Stimulated activated CD8-positive, alpha-beta memory T cell treated with anti-CD3 and anti-CD28 coated beads, Interleukin-4, amount 100 ng/mL, for 24 hours (primary cell): ENCODE data around the gene ATAD3B.
"Not testable (repeated sequence)": the region's sequence is repeated elsewhere in the genome, so short reads cannot be mapped to it uniquely, and the experiment has no call there.

Experiments
- DNase-seq: peaks from one replicate; pipeline ENCODE4 v3.0.0-alpha.2; 2020; ENCODE audit warnings: low read depth

ATAD3B gene

GRCh38 chr1:1481811-1482210, 10.2 kb downstream of the ATAD3B start:
- not testable (repeated sequence) for DNase-seq

DNA sequence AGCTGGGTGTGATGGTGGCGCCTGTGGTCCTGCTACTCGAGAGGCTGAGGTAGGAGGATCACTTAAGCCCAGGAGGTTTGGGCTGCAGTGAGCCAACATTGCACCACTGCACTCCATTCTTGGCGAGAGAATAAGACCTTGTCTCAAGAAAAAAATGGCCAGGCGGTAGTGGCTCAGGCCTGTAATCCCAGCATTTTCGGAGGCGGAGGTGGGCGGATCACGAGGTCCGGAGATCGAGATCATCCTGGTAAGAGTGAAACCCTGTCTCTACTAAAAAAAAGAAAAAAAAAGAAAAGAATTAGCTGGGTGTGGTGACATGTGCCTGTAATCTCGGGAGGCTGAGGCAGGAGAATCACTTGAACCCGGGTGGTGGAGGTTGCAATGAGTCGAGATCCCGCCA, 11.3 kb downstream of the ATAD3B start:
- DNase-seq = no peak

DNA sequence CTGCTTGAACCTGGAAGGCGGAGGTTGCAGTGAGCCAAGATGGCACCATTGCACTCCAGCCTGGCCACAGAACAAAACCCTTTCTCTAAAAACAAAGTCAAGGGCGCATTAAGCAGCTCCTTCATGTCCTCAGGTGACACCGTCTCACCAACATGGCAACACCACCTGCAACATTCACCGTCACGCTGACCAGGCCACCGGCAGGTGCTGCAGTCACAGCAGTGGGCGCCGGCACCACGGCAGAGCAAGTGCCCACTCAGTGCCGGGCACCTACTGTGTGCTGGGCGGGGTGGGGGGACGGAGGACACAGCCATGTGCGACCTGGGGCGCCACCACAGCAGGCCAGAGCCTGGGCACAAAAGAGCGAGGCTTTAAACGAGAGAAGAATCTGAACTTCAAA, 12.1 kb downstream of the ATAD3B start:
- no peak for DNase-seq

DNA sequence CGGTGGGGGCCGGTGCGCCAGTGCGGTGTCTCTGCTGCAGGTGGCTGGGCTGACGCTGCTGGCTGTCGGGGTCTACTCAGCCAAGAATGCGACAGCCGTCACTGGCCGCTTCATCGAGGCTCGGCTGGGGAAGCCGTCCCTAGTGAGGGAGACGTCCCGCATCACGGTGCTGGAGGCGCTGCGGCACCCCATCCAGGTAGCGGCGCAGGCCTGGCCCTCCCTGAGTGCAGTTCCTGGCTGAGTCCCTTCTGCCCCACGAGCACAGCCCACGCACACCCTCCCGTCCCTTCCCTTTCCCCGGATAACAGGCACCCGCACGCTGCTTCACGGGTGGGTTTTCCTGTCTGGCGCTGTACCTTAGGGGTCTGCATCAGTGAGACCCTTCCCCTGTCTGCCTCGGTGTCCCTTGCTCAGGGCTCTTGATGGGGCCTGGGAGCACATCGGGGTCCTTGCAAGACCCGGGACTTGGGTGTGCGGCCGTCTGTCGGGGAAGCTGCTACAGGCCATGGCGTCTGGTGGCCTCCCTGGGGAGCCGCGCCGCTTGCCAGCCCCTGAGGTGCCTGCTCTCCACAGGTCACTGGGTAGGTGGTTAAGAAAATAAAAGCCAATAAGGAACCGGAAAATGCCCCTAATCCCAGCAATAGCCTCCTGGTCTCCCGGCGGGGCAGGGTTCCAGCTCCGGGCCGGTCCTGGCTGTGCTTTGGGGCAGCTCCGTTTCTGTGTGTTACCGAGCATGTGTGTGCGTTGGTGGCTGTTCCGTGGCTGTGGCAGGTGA, 13.6 kb downstream of the ATAD3B start:
- not testable (repeated sequence) for DNase-seq

DNA sequence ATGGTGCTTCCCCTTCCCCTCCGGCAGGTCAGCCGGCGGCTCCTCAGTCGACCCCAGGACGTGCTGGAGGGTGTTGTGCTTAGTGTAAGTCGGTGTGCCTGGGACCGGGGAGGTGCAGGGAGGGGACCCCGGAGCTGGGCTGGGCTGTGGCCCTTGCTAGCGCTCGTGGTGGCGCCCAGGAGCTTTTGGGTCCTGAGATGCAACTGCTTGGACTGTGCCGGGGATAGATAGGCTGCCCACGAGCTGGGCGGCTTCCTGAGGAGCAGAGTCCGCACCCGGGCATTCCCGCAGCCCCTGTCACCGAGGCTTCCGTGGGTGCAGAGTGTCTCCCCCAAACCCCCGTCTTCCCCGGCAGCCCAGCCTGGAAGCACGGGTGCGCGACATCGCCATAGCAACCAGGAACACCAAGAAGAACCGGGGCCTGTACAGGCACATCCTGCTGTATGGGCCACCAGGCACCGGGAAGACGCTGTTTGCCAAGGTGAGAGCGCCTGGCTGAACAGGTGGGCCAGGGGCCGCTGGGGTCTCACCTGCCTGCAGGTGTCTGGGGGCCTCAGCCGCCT, 14.3 kb downstream of the ATAD3B start:
- DNase-seq = not testable (repeated sequence)

GRCh38 chr1:1487701-1488100, 16.1 kb downstream of the ATAD3B start:
- DNase-seq = no peak

- no peak for DNase-seq
These were observed 17.7 kb downstream of the ATAD3B start for GRCh38 chr1:1489231-1489630.

GRCh38 chr1:1489861-1490260, 18.3 kb downstream of the ATAD3B start:
- DNase-seq = no peak

- DNase-seq = no peak
These were observed 19.2 kb downstream of the ATAD3B start for GRCh38 chr1:1490633-1491230.

DNA sequence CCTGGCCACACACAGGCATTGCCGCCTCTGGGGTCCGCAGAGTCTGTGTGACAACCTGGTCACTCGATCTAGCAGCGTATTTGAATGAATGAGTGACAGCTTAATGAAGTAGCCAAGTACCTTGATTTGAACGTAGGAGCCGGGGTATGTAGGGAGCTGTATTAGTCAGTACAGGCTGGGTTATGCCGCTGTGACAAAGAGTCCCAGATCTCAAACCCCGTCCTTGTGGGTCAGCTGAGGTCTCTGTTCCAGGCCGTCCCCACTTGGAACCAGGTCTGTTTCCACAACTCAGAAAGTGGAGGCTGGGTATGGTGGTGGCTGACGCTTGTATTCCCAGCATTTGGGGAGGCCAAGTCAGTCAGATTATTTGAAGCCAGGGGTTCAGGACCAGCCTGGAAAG, 20.0 kb downstream of the ATAD3B start:
- no peak for DNase-seq

- not testable (repeated sequence) for DNase-seq
These were observed 22.7 kb downstream of the ATAD3B start for GRCh38 chr1:1494311-1494710.

- DNase-seq = not testable (repeated sequence)
These were observed 24.0 kb downstream of the ATAD3B start for GRCh38 chr1:1495461-1495975.

- peak; percentile 43 for DNase-seq
These were observed 33.3 kb downstream of the ATAD3B start for GRCh38 chr1:1504777-1505365.

- DNase-seq = not testable (repeated sequence)
These were observed 33.8 kb downstream of the ATAD3B start for GRCh38 chr1:1505366-1505798.

- DNase-seq = not testable (repeated sequence)
These were observed 34.2 kb downstream of the ATAD3B start for GRCh38 chr1:1505801-1506200.

- no peak for DNase-seq
These were observed 35.7 kb downstream of the ATAD3B start for GRCh38 chr1:1507305-1507704.

DNA sequence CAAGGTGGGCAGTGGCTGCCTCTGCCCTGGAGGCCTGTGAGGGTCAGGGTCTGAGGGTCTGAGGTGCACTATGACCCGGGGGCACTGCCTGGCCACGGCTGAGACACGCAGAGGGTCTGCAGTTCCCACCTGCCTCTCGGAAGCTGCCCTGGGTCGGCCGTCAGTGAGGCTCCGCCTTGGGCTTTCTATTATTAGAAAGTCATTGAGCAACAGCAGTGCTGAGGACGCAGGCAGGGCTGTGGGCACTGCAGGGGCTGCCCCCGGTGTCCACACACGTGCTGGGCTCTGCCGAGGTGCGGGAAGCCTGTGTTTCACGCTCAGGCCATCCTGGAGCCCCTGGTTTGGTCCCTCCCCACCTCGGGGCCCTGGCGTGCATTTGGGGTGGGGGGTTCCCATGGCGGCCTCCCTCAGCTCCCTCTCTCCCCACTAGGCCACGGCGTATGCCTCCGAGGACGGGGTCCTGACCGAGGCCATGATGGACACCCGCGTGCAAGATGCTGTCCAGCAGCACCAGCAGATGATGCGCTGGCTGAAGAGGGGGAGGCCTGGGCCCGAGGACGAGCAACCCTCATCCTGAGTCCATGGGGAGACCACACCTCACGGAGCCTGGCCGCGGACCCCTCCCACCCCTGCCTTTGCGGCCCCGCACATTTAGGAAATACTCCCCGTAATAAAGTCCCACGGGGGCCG, 37.4 kb downstream of the ATAD3B start:
- DNase-seq = not testable (repeated sequence)

GRCh38 chr1:1509465-1509850, 37.9 kb downstream of the ATAD3B start:
- not testable (repeated sequence) for DNase-seq

- no peak for DNase-seq
These were observed 39.5 kb downstream of the ATAD3B start for GRCh38 chr1:1510912-1511532.

- peak; percentile 96 for DNase-seq
These were observed 40.1 kb downstream of the ATAD3B start, which contains the start of gene ATAD3A for GRCh38 chr1:1511533-1512285. Gene ATAD3A, plus strand, starts transcription at chr1:1512162. Its CDS starts 107 bp downstream, at chr1:1512269.

GRCh38 chr1:1512425-1512824, 40.9 kb downstream of the ATAD3B start:
- DNase-seq = not testable (repeated sequence)
